HAP-1 (cell line): ENCODE data around the gene CHN2.

Experiments
- DNase-seq, 2 experiments: peaks; one replicate each; pipeline ENCODE4 v3.0.0-alpha.2; 2016 to 2020; ENCODE audit warnings: low spot score in 2 of 2
- H3K27me3 ChIP-seq: fragments of 250-450 bp; sonication (Bioruptor Pico); 2 replicates; pipeline ENCODE4 v1.5.1; 2020; ENCODE audit warnings: low read depth, mild to moderate bottlenecking, moderate library complexity
- H3K36me3 ChIP-seq: fragments of 250-450 bp; sonication (Bioruptor Pico); replicated peaks from 2 replicates; pipeline ENCODE4 v1.5.1; 2020; ENCODE audit warnings: mild to moderate bottlenecking
- H3K4me1 ChIP-seq: fragments of 250-450 bp; sonication (Bioruptor Pico); 2 replicates; pipeline ENCODE4 v1.5.1; 2020; ENCODE audit warnings: mild to moderate bottlenecking
- H3K4me3 ChIP-seq: fragments of 250-450 bp; sonication (Bioruptor Pico); 2 replicates; pipeline ENCODE4 v1.5.1; 2020; ENCODE audit warnings: mild to moderate bottlenecking, moderate library complexity
- H3K9me3 ChIP-seq: fragments of 250-450 bp; sonication (Bioruptor Pico); 2 replicates; pipeline ENCODE4 v1.5.1; 2020; ENCODE audit warnings: mild to moderate bottlenecking, moderate library complexity
- in situ Hi-C: fragments of 300-500 bp; cut with MboI; formaldehyde crosslinking; loops from 3 replicates; pipeline ENCODE4 v1.14.3; 2020; ENCODE audit warnings: low sequenced_read_pairs, inconsistent platforms, mixed read lengths

CHN2 gene

DNA sequence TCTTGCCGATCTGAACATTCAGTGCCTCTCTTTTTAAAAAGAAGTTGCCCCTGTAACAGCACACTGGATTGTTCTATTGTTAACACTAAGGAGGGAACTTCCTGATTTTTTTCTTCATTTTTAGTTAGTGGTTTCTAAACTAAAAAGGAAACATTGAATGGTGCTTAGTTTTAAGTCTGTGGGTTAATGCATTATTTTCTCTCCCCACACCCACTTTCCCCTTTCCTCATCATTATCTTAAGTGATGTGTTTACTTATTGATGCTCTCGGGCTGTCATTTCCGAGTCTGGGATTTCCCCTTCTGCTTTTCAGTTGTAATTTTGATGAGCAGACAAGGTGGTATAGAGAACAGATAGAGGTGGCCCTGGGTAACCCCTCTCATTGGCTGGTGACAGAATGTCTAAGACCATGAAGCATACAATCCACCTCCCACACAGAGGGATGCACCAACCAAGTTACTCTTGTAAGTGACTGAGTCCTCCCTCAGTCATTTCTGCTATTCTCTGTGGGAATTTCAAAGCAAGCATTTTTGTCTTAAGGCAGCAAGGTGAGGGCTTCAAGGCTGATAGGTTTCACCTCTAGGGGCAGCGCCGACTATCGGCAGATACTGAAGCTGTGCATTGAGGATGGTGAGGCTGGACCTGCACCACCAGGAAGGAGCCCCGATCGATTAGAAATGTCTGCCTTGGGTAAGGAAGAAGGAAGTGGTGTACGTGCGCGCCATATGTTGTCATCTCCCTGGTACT, 49.5 kb downstream of the CHN2 start:
- peak in 1 of 2 experiments; percentile 18 for DNase-seq
- Histone ChIP-seq H3K36me3 (no peaks in the 10 kb centered on the region), H3K4me3 (no peak overlapping the region), H3K9me3 (no peaks in the 10 kb centered on the region), H3K27me3 (no peaks in the 10 kb centered on the region), H3K4me1 (peaks cover 7% of the 10 kb centered on the region)
- in situ Hi-C loops = no loop called here

DNA sequence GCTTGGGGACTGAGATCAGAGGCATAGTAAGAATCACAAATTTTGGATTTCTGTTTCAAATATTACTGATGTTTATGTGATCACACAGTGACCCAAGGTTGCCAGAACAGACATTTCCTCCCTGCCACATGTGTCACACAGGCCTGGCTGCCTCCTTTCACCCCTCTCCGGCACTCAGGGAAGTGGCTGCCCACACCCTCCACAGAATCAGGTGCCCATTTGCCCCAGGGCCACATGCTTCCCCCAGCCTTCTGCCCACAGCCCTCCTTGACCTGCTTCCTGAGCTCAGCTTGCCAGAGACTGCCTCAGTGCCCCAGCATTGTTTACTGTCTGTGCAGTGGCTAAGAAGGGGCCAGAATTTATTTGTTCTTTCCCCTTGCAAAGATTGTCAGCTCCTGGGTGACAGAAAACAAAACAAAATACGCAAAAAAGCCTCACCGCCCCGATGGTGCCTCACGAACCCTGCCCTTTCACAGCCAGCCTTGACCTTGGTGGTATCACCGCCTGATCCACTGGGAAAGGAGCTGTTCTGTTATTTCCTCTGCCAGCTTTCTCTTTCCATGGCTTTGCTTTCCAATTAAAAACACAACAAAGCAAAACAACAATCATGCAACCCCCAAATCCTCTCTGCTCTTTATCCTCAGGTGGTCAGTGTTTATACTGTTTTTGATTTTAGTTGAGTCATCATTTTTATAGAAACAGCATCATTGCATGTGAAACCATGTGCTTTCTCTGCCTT, 52.8 kb downstream of the CHN2 start:
- H3K4me3 ChIP-seq = no peak overlapping the region
- H3K27me3 ChIP-seq = no peaks in the 10 kb centered on the region
- peaks cover 7% of the 10 kb centered on the region for H3K4me1 ChIP-seq
- DNase-seq = no peak
- H3K9me3 ChIP-seq = no peaks in the 10 kb centered on the region
- in situ Hi-C loops = no loop called here
- H3K36me3 ChIP-seq = no peaks in the 10 kb centered on the region

DNA sequence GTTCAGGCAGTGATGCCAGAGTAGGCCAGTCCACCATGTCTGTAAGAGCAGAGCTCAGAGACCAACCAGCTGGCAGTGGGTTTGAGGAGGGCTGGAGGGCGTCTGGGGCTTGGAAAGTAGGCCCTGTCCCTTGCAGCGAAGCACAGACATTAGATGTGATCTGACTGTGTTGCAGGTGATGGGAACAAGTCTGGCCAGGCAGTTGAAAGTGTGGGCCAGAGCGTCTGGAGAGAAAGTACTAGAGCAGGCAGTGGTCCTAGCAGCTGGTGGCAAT, 53.3 kb downstream of the CHN2 start:
- Histone ChIP-seq H3K27me3 (no peaks in the 10 kb centered on the region), H3K9me3 (no peaks in the 10 kb centered on the region), H3K4me3 (no peak overlapping the region), H3K4me1 (peaks cover 6% of the 10 kb centered on the region), H3K36me3 (no peaks in the 10 kb centered on the region)
- DNase-seq = no peak
- in situ Hi-C loops = no loop called here

DNA sequence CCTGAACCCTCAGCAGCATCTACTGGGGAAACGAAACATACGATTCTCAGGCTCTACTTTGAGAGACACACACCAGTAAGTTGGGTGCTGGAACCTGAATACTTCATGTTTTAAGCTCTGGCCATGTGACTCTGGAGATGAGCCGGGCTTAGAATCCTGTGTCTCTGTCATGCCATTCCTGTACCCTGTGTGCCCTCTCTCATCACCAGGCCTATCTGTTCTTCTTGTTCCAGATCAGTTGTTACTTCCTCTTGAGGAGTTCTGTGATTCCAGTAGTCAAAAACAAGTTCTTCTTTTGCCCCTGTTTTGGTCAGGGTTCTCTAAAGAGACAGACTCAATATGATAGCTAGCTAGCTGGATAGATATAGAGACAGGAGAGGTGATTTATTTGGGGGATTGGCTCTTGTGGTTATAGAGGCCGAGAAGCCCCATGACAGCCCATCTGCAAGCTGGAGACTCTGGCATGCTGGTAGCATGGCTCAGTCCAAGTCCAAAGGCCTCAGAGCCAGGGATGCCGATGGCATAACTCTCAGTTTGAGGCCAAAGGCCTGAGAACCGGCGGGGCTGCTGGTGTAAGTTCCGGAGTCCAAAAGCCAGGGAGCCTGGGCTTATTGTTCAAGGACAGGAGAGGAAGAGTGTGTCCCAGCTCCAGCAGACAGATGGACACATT, 54.3 kb downstream of the CHN2 start:
- no peak overlapping the region for H3K4me3 ChIP-seq
- no peaks in the 10 kb centered on the region for H3K36me3 ChIP-seq
- no peaks in the 10 kb centered on the region for H3K4me1 ChIP-seq
- in situ Hi-C loops = no loop called here
- H3K9me3 ChIP-seq = no peaks in the 10 kb centered on the region
- no peak for DNase-seq
- H3K27me3 ChIP-seq = no peaks in the 10 kb centered on the region

DNA sequence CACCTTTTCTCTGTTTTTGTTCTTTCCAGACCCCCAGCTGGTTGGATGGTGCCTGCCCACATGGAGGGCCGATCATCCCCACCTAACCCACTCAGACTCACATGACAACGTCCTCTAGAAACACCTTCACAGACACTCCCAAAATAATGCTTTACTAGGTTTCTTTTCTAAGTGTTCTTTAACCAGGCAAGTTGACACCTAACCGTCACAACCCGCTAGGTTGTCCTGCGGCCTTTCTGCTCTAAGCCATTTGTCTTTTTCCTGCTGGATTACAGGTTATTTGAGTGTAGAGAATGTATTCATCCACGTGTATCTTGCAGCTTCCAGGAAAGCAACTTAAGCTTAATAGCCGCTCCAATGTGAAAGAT, 54.8 kb downstream of the CHN2 start:
- no peaks in the 10 kb centered on the region for H3K36me3 ChIP-seq
- H3K4me1 ChIP-seq = no peaks in the 10 kb centered on the region
- no peaks in the 10 kb centered on the region for H3K9me3 ChIP-seq
- DNase-seq = no peak
- H3K27me3 ChIP-seq = no peaks in the 10 kb centered on the region
- no peak overlapping the region for H3K4me3 ChIP-seq
- in situ Hi-C loops = no loop called here

DNA sequence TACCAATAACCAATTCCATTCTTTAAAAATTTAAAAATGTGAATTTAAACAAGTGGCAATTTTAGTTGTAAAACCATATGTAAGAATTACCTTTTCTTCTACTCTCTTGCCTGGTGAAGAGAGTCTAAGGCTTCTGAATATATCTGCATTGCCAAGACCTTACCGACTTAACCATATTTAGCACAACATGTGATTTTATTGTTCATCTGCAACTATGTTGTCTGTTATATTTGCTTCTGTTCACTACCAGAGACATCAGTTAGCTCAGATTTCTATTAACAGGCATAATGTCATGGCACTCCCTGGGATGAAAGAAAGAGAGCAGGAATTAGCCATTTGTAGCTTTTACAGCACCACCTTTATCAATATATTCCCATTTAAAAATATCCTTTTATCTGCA, 55.3 kb downstream of the CHN2 start:
- no peaks in the 10 kb centered on the region for H3K27me3 ChIP-seq
- H3K36me3 ChIP-seq = no peaks in the 10 kb centered on the region
- DNase-seq = no peak
- no peak overlapping the region for H3K4me3 ChIP-seq
- in situ Hi-C loops = no loop called here
- no peaks in the 10 kb centered on the region for H3K9me3 ChIP-seq
- H3K4me1 ChIP-seq = no peaks in the 10 kb centered on the region

DNA sequence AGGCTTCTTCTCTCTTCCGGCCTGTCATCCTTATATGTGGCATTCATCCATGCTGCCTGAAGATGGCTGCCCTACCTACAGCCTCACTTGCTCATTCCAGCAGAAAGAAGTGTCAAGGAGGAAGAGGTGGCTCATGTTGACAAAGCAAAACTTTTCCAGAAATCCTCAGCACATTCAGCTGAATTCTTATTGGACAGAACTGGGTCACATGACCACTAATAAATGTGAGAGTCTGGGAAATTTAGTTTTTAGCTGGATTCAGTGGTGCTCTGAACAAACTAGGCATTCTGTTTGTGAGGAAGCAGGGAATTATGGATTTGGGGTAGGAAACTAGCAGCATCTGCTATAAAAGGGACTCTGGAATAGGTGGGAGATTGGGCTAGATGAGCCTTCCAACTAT, 58.6 kb downstream of the CHN2 start:
- H3K9me3 ChIP-seq = no peaks in the 10 kb centered on the region
- DNase-seq = no peak
- H3K27me3 ChIP-seq = no peaks in the 10 kb centered on the region
- no peaks in the 10 kb centered on the region for H3K36me3 ChIP-seq
- no peaks in the 10 kb centered on the region for H3K4me1 ChIP-seq
- in situ Hi-C loops = no loop called here
- H3K4me3 ChIP-seq = no peak overlapping the region

DNA sequence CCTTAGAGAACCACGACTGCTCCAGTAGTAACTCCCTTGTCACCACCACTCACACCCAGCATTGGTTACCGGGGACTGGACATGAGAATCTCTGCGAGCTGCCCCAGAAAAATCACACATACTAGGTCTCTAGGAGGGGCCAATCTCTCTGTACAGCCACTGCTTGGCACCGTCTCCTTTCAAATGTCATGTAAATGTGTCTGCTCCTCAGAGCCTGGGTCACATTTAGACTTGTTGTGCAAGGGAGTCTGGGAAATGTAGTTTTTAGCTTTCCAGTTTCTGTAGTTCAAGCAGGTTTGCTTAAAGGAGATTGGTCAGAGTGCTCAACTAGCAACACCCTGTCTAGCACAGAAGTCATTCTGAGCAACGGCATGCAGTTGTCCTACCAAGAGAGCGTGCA, 60.0 kb downstream of the CHN2 start:
- no peak overlapping the region for H3K4me3 ChIP-seq
- H3K9me3 ChIP-seq = no peaks in the 10 kb centered on the region
- in situ Hi-C loops = no loop called here
- peak; percentile 20 to 38 for DNase-seq
- peaks cover 2% of the 10 kb centered on the region; the same call in 1 of the 2 replicates for H3K27me3 ChIP-seq
- H3K4me1 ChIP-seq = no peaks in the 10 kb centered on the region
- H3K36me3 ChIP-seq = no peaks in the 10 kb centered on the region

DNA sequence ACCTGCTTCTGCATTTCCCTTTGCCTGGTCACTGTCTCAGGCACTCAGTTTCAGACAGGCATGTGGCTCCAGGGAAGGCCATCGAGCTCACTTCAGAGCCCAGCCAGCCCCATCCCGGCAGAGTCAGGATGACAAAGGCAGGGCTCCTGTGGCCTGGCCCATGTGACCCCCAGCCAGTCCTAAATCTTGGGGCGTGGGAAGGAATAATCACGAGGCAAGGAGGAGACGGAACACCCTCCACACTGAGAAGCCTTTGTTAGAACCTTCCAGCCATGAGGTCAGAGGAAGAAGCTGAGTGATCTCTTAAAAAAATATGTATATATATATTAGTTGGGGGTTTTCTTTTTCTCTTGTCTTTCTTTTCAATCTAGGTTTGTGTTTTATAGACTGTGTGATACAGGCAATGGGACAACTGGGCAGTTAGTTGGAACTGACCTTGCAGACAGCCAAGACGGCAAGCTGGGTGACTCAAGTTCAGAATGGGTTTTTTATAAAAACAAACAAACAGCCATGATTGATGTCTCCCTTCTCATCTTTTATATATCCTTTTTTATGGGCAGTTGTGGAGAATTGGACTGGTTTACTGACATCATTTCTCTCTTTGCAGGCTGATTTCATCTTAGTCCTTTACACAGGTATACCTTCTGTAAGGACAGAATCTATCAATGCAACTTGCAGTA, 60.8 kb downstream of the CHN2 start:
- in situ Hi-C loops = no loop called here
- Histone ChIP-seq H3K36me3 (no peaks in the 10 kb centered on the region), H3K4me1 (no peaks in the 10 kb centered on the region), H3K4me3 (no peak overlapping the region), H3K9me3 (peaks cover 2% of the 10 kb centered on the region; the same call in 1 of the 2 replicates), H3K27me3 (peaks cover 2% of the 10 kb centered on the region; the same call in 1 of the 2 replicates)
- no peak for DNase-seq

DNA sequence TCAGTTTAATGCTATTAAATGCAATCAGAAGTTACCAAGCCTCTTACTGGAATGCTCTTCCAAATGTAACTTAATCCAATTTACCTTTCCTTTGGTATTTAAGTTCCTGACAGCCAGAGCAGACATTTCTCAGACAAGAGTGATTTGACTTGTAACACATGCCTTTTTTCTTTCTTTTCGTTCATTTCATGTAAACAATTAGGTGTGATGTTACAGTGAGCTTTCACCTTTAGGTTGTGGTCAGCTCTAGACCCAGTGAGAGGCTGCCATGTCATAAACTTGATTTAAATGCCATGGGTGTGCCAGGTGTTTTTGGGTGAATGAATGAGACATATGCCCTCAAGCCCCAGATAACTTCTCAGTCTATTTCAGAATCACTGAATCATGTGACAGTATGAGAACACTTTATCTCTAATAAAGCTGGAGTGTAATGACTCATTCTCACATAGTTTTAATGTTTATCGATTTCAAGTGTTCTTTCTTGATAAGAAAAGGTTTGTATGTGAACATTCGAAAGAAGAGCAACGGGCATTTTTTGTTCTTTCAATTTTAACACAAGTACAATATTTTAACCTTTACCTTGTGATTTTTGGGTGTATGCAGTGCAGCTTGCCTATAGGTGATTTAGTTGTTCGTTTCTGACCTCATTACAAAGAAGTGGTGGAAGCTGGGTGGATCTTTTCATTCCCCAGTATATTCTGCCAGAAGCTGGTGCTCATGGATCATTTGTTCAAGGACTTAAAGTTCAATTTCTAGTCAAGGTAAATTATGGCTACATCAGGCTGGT, 61.5 kb downstream of the CHN2 start:
- no peak for DNase-seq
- Histone ChIP-seq H3K9me3 (peaks cover 2% of the 10 kb centered on the region; the same call in 1 of the 2 replicates), H3K36me3 (no peaks in the 10 kb centered on the region), H3K4me3 (no peak overlapping the region), H3K27me3 (peaks cover 2% of the 10 kb centered on the region; the same call in 1 of the 2 replicates), H3K4me1 (no peaks in the 10 kb centered on the region)
- in situ Hi-C loops = no loop called here

DNA sequence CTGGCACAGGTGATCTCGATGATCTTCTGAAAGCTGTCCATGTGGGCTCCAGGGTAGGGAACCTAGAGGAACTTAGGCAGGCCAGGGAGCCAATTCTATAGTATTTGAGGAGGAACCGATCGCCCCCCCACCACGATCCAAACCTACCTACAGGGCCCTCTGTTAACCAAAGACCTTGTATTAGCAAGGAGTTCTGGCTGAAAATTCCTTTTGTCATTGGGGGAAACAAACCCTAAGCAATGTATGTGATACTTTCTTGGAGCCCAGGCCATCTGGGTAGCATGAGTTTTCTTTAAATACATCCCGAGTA, 62.1 kb downstream of the CHN2 start:
- in situ Hi-C loops = no loop called here
- H3K4me3 ChIP-seq = no peak overlapping the region
- H3K36me3 ChIP-seq = no peaks in the 10 kb centered on the region
- H3K4me1 ChIP-seq = no peaks in the 10 kb centered on the region
- peaks cover 2% of the 10 kb centered on the region; the same call in 1 of the 2 replicates for H3K27me3 ChIP-seq
- no peak for DNase-seq
- H3K9me3 ChIP-seq = peaks cover 2% of the 10 kb centered on the region; the same call in 1 of the 2 replicates

DNA sequence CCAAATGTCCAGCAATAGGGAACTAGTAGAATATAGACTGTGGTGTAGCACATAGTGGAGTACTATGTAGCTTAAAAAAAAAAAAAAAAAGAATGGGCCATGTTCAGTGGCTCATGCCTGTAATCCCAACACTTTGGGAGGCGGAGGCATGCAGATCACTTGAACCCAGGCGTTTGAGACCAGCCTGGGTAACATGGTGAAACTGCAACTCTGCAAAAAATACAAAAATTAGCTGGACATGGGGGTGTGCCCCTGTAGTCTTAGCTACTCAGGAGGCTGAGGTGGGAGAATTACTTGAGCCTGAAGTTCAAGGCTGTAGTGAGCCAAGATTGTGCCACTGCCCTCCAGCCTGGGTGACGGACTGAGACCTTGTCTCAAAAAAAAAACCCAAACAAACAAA, 64.4 kb downstream of the CHN2 start:
- Histone ChIP-seq H3K4me1 (no peaks in the 10 kb centered on the region), H3K27me3 (peaks cover 2% of the 10 kb centered on the region; the same call in 1 of the 2 replicates), H3K36me3 (no peaks in the 10 kb centered on the region), H3K4me3 (no peak overlapping the region), H3K9me3 (peaks cover 2% of the 10 kb centered on the region; the same call in 1 of the 2 replicates)
- in situ Hi-C loops = no loop called here
- DNase-seq = no peak

DNA sequence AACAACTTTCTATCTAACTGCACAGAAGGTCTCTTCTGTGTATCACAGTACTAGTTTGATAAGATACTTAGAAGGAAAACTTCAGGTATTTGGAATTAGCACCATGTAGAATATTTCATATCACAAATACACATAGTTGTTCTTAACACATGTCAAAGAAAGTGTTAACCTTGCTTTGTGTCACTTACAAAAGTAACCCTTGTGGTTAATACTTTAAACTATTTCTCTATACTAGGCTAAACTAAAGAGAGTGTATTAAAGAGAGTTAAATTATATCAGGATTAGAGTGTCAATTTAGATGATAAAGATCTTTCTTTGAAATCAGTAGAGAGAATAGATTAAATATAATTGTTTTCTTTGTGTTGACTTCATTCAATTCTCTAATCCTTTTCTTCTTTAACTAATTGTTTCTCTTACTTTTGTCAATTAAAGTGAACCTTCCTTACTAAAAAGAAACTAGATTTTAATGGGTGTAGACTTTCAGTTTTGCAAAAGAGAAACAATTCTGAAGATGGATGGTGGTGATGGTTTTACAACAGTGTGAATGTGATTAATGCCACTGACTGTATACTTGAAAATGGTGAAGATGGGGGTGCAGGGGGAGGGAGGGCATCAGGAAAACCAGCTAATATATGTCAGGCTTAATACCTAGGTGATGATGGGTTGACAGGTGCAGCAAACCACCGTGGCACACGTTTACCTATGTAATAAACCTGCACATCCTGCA, 67.8 kb downstream of the CHN2 start:
- no peaks in the 10 kb centered on the region for H3K4me1 ChIP-seq
- peaks cover 2% of the 10 kb centered on the region; the same call in 1 of the 2 replicates for H3K27me3 ChIP-seq
- no peaks in the 10 kb centered on the region for H3K36me3 ChIP-seq
- no peak overlapping the region for H3K4me3 ChIP-seq
- peaks cover 2% of the 10 kb centered on the region; the same call in 1 of the 2 replicates for H3K9me3 ChIP-seq
- in situ Hi-C loops = no loop called here
- peak in 1 of 2 experiments; percentile 64 for DNase-seq
